Fibroblast of skin of abdomen (primary cell): Measurements from ENCODE around the gene HADHA.
A peak's percentile ranks its signal among the peaks of the same experiment; 100 is the strongest.
"Not testable (repeated sequence)": the region's sequence is repeated elsewhere in the genome, so short reads cannot be mapped to it uniquely, and the experiment has no call there.

ENCODE experiments used
- DNase-seq: peaks from one replicate; pipeline ENCODE4 v3.0.0-alpha.2; 2013

Gene HADHA

GRCh38 chr2:26173776-26174482, 70.5 kb downstream of the HADHA start:
- DNase-seq = no peak

- no peak for DNase-seq
These were observed 71.3 kb downstream of the HADHA start, which contains the start of gene GAREM2 for GRCh38 chr2:26172871-26173775. GAREM2 (plus strand) TSS chr2:26173088; CDS start chr2:26173221, 133 bp downstream.

DNA sequence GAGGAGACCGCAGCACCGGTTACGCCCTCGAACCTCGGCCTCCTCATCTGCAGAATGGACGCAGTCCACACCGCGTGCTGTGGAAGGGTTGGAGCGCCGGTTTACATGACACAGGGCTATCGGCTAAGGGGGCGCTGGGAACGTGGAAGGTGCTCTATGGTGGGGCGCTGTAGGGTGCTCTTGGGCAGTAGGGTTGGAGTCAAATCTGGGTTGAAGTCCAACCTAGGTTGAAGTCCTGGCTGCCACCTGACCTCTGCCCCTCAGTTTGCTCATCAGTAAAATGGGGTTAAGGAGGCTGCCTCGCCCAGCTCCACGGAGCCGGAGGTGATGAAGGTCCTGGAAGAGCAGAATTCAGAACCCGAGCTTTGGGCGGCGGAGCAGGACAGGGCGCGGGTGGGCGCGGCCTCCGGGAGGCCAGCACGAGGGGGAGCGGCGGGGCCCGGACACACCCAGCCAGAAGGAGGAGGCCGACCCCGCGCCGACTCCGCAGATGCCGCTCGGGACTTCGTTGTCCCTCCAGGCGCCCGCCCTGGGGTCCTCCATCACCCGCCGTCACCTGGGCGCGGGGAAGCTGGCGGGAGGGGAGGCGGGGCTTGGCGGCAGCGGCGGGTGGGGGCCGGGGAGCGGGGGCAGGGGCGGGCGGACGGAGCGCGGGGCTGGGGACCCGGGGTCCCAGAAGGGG, 72.1 kb downstream of the HADHA start:
- no peak for DNase-seq

DNA sequence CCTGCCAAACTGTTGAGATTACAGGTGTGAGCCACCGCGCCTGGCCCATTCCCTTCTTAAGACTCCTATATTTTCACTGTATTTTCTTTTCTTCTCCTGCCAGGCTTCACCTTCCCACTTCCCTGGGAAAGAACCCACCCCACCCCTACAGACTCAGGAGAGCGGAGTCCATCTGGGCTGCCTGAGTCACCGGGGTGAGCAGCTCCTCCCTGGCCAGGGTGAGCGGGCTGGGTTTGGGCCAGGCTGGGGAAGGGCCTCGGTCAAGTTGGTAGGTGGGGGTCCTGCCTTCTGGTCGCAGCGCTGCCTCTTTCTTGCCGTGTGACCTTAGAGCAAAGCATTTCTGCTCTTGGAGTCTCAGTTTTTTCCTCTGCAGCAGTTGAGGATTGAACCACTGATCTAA, 73.6 kb downstream of the HADHA start:
- no peak for DNase-seq

GRCh38 chr2:26169681-26170414, 74.6 kb downstream of the HADHA start:
- no peak for DNase-seq

DNA sequence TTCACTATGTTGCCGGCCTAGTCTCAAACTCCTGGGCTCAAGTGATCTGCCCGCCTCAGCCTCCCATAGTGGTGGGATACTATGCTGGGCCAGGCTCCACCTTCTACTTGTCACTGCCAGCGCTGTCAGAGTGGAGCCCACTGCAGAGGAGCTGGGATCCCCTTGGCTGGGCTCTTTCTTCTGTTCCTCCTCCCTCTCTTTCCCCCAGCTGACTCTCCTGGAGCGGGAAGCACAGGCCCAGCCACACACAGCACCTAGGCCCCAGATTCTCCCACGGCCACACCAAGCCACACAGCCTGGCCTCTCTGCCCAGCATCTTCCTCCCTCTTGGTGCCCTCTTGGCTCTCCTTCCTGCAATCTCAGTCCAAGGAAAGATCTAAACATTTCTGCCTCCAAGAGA, 75.2 kb downstream of the HADHA start:
- DNase-seq = no peak

GRCh38 chr2:26168785-26169184, 75.6 kb downstream of the HADHA start:
- DNase-seq = no peak

GRCh38 chr2:26166541-26166940, 77.9 kb downstream of the HADHA start:
- not testable (repeated sequence) for DNase-seq

- DNase-seq = no peak
These were observed 79.0 kb downstream of the HADHA start for GRCh38 chr2:26165403-26165802.

GRCh38 chr2:26164641-26165211, 79.7 kb downstream of the HADHA start:
- DNase-seq = no peak

GRCh38 chr2:26164231-26164630, 80.2 kb downstream of the HADHA start:
- DNase-seq = no peak

DNA sequence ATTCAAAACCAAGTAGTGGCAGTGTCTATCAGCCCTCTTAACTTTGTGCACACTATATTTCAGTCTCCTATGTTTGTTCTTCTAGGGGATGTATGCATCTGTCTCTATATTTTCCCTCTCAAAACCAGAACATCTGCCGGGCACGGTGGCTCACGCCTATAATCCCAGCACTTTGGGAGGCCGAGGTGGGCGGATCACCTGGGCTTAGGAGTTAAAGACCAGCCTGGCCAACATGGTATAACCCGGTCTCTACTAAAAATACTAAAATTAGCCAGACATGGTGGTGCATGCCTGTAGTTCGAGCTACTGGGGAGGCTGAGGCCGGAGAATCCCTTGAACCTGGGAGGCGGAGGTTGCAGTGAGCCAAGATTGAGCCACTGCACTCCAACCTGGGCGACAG, 81.5 kb downstream of the HADHA start:
- no peak for DNase-seq

- DNase-seq = no peak
These were observed 82.5 kb downstream of the HADHA start for GRCh38 chr2:26161926-26162325.

GRCh38 chr2:26157580-26157979, 86.9 kb downstream of the HADHA start:
- DNase-seq = no peak

DNA sequence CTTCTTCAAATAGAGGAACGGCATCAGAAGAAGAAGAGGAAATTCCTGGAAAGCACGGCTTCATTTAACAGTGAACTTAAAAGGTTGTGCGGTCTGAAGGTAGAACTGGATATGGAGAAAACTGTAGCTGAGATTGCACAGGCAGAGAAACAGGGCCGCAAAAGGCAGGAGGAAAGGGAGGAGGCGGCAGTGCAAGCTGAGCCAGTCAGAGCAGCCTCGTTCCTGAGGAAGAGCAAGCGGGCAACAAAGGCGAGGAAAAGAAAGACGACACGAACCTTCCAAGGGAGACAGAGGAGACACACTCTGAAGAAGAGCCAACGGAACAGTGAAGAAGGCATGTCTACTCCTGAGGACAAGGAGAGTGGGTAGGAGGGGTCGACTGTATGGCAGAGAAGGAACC, 94.2 kb downstream of the HADHA start:
- DNase-seq = no peak

GRCh38 chr2:26148501-26148900, 95.9 kb downstream of the HADHA start:
- DNase-seq = peak; percentile 22

DNA sequence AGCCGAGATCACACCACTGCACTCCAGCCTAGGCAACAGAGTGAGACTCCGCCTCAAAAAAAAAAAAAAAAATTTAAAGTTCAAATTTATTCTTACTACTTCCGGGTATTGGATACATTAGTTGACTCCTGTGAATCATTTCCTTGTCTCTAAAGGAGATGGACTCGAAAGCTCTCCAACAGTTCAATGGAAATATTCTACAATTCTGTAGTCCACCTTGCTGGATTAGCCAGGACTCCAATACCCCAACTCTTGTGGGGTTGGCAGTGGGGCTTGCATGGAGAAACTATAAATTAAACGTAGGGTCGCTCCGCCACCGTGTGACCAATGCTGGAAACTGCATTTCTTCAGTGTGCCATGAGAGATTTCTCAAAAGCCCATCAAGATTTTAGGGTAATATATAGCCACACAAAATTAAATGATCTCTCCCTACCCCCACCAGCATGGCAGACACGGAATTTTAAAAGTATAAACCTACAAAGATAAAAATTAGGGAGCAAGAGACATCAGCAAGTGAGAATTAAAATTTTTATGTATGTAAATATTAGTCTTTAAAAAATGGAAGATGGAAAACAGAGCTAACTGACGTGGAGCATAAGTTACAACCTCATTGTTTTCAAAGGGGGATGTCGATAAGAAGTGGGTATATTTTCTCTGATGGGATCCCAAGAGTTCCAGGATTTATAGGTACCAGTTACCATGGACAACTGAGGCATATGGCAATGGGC, 99.3 kb downstream of the HADHA start:
- peak; percentile 55 for DNase-seq

GRCh38 chr2:26144031-26144430, 100.4 kb downstream of the HADHA start:
- no peak for DNase-seq

DNA sequence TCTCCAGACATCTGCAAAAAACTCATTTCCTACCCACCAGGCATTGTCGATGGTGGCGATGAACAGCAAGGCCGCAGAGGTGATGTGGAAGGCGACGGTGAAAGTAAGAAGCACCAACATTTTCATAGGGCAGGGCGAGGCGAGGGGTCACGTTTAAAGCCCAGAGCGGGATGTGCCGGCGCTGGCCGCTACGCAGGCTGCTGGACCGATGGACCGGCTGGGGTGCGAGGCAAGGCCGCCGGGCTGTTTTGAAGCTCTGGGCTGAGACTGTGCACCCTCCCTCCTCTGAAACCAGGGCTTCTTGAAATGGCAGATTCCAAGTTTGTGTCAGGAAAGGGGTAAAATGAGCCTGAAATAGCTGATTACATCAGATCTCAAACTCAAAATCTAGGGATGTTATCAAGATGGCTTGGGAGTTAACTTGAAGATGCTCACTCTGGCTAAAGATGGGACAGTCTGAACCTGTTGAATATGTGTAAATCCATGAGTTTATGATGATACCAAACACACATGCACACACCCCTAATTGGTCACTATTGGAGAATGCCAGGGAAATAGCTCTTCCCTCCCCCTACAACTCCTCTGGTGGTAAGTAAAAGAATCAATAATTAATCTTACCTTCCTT, 103.2 kb downstream of the HADHA start:
- no peak for DNase-seq
